Measurements from ENCODE around the gene TMEM259.

Gene TMEM259

DNA sequence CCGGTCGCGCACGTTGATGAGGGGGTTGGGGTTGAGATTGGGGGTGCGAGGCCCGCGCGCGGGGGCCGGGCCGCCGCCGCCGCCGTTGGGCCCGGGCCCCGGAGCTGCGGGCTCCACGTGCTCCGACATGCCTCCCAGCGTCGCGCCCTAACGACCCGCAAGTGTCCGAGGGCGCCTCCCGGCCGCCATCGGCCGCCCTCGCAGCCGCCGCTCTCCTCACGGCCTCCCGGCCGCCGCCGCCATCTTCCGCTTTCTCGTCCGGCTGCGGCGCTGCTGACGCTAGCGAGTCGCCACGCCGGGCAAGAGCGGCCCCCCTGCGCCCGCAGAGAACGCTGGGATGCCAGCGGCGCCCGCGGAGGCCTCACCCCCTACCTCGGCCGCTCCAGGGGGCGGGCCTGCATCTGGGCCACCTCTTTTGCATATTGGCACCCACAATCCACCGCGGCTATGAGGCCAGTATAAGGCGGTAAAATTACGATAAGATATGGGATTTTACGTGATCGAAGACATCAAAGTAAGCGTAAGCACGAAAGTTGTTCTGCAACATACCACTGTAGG is at the start of gene TMEM259:
TSS of gene TMEM259 (minus strand) at position 256 of the 558 bp plus-strand sequence. CDS start at position 129, 127 bp downstream.
- DNase-seq = peak; percentile 98

DNA sequence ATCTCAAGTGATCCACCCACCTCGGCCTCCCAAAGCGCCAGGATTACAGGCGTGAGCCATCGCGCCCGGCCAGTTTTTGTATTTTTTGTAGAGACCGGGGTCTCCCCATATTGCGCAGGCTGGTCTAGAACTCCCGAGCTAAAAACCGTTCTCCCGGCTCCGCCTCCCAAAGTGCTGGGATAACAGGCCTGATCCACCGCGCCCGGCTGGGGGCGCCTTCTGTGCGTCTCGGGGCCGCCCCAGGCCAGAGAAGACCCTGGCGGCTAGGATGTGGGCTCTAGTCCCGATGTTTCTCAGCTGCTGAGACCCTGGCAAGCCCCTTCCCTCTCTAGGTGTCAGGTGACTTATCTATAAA is 49.6 kb upstream of the TMEM259 start:
- no peak for DNase-seq

GRCh38 chr19:1069009-1069779 is 48.3 kb upstream of the TMEM259 start:
- peak; percentile 89 for DNase-seq

DNA sequence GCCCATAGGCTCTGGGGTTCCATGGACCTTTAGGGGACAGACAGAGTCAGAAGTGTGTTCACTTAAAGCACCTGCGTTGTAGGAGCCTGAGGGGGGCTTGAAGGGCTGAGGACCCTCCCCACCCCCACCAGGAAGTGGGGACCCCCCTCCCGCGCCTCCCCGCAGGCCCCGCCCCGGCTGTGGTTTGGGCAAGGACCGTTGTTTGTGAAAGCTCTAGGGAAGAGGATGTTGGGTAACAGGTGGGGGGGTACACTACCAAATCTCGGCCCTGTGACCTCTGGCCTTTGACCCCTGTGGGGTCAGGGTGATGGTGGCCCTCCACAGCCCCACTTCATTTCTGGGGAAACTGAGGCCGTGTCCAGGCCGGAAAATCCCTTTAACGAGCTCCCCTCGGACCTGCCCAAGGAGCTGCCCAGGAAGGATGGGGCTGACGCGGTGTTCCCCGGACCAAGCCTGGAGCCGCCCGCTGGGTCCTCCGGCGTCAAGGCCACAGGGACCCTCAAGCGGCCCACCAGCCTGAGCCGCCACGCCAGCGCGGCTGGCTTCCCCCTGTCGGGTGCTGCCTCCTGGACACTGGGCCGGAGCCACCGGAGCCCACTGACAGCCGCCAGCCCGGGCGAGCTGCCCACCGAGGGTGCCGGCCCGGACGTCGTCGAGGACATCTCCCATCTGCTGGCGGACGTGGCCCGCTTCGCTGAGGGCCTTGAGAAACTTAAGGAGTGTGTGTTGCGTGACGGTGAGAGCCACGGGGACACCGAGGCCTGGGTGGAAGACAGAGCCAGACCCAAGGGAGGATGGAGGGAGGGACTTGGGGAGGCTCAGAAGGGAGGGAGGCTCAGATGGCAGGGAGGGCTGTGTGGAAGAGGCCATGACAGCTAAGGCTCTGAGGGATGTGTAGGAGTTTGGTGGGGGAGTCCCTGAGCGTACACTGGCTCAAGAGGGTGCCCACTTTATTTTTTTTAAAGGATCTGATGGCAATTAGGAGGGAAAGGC is 47.4 kb upstream of the TMEM259 start:
- DNase-seq = peak; percentile 83

DNA sequence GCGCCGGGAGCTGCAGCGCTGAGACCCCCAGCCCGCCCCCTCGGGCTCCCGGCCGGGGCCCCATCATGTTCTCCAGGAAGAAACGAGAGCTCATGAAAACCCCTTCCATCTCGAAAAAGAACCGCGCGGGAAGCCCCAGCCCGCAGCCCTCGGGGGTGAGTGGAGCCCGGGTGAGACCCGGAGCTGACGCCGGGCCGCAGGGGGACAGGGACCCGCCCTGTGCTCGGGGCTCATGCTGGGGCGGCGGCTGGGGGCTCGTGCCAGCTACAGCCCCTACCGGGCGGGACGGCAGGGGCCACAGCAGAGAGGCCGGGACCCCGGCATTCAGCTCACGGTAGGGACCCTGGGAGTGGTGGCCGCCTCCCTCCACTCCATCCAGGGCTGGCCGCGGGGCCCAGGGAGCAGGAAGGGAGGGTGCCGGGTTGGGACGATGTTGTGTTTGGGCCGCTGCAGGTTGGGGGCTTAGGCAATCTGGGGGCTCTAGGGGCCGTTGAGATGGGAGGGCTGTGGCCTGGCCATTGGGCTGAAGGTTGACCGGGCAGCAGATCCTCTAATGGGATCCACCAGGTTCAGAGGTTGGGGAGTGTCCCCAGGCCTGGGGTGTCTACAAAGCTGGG is 46.5 kb upstream of the TMEM259 start:
- no peak for DNase-seq

DNA sequence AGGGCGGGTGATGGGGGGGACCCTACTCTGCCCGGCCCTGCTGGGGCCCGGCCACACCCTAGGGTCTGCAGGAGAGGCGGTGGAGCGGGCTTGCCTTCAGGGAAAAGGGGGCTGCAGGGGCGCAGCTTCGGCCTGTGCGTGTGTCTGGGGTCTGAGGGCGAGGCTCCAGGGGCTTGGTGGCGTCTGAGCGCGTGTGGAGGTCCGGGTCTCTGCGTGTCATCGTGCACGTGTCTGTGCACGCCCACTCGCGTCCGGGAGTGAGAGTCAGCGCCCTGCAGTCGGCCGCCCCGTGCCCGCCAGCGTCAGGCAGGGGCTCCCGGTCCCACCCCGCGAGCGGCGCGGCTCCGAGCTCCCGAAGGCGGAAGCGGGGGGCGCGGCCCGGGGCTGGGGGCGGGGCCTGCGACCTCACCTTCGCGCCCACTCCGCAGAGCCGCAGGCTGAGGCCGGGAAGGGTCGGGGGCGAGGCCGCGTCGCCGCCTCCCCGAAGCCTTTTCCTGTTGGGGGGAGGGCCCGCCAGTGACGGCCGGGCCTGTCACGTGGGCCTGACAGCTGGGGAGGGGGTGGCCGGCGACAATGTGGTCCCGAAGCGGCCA is 45.9 kb upstream of the TMEM259 start, which contains the start of gene ARHGAP45:
TSS of gene ARHGAP45 (plus strand) at position 420 of the 593 bp plus-strand sequence. CDS start 239 bp downstream, outside the sequence.
- peak; percentile 87 for DNase-seq

DNA sequence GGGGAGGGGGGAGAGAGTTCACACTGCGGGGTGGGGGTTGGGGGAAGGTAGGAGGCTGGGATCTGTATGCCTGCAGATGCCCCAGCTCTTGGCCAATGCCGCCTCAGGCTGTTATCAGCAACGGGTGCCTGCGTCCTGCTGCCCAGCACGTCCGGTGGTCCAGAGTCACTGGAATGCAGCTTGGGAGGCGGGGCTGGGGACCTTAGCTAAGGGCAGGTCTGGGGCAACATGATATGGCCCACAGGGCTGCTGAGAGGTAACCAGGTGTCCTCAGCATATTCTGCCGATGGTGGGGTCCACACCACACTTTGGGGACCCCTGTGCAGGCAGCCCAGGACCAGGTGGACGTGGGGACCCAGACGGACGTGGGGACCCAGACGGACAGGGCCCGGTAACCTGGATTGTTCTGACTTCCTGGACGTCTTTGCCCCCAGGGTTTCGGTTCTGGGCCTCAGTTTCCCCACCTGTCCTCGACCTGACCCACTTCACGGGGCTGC is 45.4 kb upstream of the TMEM259 start:
- no peak for DNase-seq

GRCh38 chr19:1065606-1066109 is 44.7 kb upstream of the TMEM259 start:
- DNase-seq = no peak

DNA sequence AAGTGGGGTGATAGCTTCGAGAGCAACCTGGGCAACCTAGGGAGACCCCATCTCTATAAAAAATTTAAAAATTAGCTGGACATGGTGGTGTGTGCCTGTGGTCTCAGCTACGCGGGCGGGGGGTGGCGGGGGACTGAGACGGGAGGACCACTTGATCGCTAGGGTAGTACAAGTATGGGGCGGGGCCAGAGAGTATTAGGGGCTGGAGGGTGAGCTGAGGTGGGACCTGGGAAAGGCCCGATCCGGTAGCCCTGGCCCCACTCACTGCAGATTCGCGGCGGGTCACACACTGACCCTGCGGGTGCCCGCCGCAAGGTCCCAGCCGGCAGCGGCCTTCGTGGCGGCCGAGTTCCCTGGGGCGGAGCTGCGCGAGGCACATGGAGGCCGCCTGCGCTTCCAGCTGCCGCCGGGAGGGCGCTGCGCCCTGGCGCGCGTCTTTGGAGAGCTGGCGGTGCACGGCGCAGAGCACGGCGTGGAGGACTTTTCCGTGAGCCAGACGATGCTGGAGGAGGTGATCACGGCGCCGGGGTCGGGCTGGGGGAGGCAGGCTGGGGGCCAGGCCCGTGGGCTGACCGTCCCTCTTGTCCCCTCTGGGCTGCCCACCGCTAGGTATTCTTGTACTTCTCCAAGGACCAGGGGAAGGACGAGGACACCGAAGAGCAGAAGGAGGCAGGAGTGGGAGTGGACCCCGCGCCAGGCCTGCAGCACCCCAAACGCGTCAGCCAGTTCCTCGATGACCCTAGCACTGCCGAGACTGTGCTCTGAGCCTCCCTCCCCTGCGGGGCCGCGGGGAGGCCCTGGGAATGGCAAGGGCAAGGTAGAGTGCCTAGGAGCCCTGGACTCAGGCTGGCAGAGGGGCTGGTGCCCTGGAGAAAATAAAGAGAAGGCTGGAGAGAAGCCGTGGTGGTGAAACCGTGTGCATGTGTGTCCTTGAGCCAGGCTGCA is 44.0 kb upstream of the TMEM259 start:
- DNase-seq = peak; percentile 76

- no peak for DNase-seq
Observed at GRCh38 chr19:1063909-1064660, 43.2 kb upstream of the TMEM259 start.

DNA sequence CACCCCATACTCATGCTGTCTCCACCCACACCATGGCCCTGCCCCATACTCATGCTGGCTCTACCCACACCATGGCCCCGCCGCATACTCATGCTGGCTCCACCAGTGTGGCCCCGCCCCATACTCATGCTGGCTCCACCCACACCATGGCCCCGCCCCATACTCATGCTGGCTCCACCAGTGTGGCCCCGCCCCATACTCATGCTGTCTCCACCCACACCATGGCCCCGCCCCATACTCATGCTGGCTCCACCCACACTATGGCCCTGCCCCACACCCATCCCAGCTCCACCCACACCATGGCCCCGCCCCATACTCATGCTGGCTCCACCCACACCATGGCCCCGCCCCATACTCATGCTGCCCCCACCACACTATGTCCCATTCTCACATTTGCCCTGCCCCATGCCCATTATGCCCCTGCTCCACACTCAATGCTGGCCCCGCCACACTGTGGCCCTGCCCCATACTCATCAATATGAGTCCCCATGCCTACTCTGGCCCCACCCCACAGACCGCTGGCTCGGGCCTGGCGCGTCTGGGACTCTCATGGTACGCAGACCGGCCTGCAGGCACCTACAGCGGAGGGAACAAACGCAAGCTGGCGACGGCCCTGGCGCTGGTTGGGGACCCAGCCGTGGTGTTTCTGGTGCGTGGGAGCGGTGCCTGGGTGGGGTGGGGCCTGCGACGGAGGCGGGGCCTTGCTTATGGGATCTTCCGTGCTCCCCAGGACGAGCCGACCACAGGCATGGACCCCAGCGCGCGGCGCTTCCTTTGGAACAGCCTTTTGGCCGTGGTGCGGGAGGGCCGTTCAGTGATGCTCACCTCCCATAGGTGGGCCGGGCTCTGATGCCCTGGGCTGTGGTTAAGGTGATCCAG is 42.3 kb upstream of the TMEM259 start:
- DNase-seq = peak; percentile 70

DNA sequence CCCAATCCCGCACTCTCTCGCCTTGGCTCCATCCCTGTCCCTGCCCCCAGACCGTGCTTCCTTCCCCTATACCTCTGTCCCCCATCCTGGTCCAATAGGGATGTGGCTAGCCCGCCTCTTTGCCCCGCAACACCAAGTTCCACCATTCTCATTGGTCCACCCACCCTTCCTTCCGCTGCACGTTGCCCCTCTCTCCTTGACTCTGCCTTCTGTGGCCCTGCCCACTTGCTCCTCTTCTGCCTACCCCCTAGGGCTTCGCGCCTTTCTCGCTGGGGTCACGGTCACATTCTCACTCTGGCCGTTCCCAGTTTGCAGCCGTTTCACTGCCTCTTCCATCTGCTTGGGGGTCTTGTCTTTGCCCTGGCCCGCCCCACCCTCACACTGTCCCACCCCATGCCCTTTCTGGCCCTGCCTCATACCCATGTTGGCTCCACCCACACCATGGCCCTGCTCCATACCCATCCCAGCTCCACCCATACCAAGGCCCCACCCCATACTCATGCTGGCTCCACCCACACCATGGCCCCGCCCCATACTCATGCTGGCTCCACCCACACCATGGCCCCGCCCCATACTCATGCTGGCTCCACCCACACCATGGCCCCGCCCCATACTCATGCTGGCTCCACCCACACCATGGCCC is 41.6 kb upstream of the TMEM259 start:
- peak; percentile 51 for DNase-seq

DNA sequence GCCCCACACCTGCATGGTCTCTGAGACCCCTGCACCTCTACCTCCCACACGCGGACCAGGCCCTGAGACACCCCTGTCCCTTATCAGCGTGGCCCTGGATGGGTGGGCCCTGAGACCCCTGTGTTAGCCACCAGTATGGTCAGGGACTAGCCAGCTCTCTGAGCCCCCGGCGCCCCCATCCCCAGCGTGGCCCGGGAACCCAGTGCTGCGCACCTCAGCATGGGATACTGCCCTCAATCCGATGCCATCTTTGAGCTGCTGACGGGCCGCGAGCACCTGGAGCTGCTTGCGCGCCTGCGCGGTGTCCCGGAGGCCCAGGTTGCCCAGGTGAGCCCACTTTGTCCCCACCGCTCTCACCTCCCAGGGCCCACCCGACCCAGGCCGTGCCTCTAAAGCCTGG is 41.1 kb upstream of the TMEM259 start:
- DNase-seq = no peak

DNA sequence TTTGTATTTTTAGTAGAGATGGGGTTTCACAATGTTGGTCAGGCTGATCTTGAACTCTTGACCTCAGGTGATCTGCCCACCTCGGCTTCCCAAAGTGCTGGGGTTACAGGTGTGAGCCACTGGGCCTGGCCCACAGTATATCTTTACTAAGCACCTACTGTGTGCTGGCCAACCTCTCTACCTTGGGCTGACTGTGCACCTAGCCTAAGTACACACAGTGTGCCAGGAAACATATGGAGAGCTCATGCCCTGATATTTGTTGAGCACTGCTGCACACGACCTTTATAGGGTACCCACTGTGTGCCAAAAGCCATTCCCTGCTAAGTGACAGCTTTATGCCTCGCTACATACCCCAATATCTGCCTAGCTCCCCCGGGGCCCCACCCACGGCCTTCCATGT is 39.8 kb upstream of the TMEM259 start:
- DNase-seq = no peak

DNA sequence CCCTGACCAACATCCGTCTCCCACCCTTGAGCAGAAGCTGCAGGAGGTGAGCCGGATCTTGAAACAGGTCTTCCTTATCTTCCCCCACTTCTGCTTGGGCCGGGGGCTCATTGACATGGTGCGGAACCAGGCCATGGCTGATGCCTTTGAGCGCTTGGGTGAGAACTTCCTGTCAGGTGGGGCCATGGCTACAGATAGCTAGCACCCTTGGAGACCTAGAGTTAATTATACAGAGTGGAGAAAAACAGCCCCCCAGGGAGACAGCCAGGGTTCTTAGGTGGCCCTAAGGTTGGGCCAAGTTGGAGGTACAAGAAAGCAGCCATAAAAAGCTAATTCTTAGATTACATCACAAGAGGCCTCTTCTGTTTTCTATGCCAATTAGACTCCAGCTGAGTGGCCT is 37.2 kb upstream of the TMEM259 start:
- no peak for DNase-seq

- DNase-seq = peak; percentile 48
Observed at GRCh38 chr19:1057176-1057855, 36.4 kb upstream of the TMEM259 start.

GRCh38 chr19:1055886-1056620 is 35.1 kb upstream of the TMEM259 start:
- no peak for DNase-seq
